Mesothelial cell of epicardium (in vitro differentiated cells): ENCODE data around the gene L3MBTL3. TPM values are rescaled to one million over a fixed set of nuclear protein-coding genes. Genes with fewer than 3 reads are reported as not detected.

Experiments used
- DNase-seq, 2 experiments: peaks; one replicate each; pipeline ENCODE4 v3.0.0; 2021; ENCODE audit warnings: low spot score in 2 of 2; ENCODE audit not compliant: unreplicated experiment in 2 of 2
- H3K27ac Mint-ChIP-seq: 2 replicates; pipeline ENCODE4 v1.8.0; 2021; ENCODE audit warnings: mixed read lengths
- H3K27me3 Mint-ChIP-seq: 2 replicates; pipeline ENCODE4 v1.8.0; 2021; ENCODE audit warnings: low read depth, mixed read lengths
- H3K36me3 Mint-ChIP-seq: 2 replicates; pipeline ENCODE4 v1.8.0; 2021; ENCODE audit warnings: mixed read lengths
- H3K4me1 Mint-ChIP-seq: 2 replicates; pipeline ENCODE4 v1.8.0; 2021; ENCODE audit warnings: mixed read lengths
- H3K4me3 Mint-ChIP-seq: 2 replicates; pipeline ENCODE4 v1.8.0; 2021; ENCODE audit warnings: mild to moderate bottlenecking, moderate library complexity, mixed read lengths
- H3K9me3 Mint-ChIP-seq: 2 replicates; pipeline ENCODE4 v1.8.0; 2021; ENCODE audit warnings: mixed read lengths
- CTCF ChIP-seq: fragments of 200-600 bp; sonication (generic); IDR thresholded peaks from one replicate; pipeline ENCODE4 v1.5.0; 2021; ENCODE audit warnings: antibody characterized with exemption; ENCODE audit not compliant: unreplicated experiment
- total RNA-seq: library from RNA; stranded (reverse); gene quantifications from 3 replicates; pipeline ENCODE4 v1.2.1, GENCODE V29; 2021

L3MBTL3 gene
- total RNA-seq, 1 donor from 2014 or later: 35.8 TPM

DNA sequence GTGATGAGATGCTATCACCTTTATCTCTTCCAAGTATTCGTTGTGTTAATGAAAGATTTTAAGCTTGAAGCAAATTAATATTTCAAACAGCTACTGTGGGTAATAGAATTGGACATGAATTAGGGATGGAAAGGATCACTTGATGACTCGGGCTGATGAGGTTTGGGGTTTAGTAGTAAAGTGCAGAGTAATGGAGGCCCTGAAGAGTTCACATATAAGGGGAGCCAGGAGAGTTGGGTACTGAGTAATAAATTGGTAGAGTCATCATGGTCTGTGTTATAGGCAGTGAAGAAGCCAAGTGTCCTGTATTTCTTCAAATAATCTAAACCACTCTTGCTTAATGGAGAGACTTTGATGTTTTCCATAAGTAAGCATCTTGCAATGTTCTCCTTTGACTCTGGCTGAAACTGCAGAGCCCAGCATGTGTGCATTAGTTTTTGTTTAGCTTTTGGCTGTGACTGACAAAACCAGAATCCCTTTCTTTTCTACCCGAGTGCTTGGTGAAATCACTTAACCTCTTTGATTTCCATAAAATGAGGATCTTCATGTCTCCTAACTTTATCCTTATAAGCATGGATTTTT is 57.6 kb downstream of the L3MBTL3 start:
- H3K4me3 Mint-ChIP-seq: no peak overlapping the region
- TF ChIP-seq CTCF: no peak
- no peaks in the 10 kb centered on the region for H3K4me1 Mint-ChIP-seq
- H3K36me3 Mint-ChIP-seq: peaks cover 25% of the 10 kb centered on the region
- no peak for DNase-seq
- H3K27ac Mint-ChIP-seq: no peak overlapping the region
- H3K27me3 Mint-ChIP-seq: no peaks in the 10 kb centered on the region
- H3K9me3 Mint-ChIP-seq: no peaks in the 10 kb centered on the region

DNA sequence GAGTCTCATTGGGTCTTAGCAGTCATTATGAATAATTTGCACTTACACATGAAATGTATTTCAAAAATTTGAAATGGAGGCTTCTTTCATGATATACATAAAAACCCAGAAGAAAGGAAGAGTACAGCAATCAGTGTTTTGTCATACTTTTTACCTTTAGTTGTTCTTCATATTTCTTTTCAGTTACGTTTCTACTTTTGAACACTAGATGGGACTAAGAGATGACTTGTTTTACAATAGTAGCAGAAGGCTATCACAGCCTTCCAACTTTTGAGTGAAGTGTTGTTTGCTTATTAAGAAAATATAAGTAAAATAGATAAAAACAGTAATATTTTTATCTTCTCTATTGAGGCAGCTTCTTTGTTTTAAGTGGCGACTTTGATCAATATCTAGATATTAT is 58.1 kb downstream of the L3MBTL3 start:
- Mint-ChIP-seq H3K4me1 (no peaks in the 10 kb centered on the region), H3K36me3 (peaks cover 25% of the 10 kb centered on the region), H3K27ac (no peak overlapping the region), H3K9me3 (no peaks in the 10 kb centered on the region), H3K27me3 (no peaks in the 10 kb centered on the region), H3K4me3 (no peak overlapping the region)
- no peak for TF ChIP-seq CTCF
- no peak for DNase-seq

DNA sequence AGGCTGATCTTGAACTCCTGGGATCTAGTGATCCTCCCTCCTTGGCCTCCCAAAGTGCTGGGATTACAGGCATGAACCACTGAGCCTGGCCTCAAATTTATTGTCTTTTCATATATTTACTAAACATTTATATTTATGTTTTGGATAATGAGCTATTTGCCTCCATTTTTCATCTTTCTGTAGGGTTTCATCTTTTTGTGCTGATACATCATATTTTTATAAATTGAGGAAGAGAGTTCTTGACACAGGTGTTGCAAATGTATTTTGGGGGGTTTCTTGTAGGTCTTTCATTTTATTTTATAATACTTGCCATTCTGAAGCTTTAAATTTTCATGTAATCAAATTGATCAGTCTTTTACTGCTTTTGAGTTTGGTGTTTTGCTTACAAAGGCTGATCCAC is 72.4 kb downstream of the L3MBTL3 start:
- peaks cover 6% of the 10 kb centered on the region for H3K4me1 Mint-ChIP-seq
- no peak for TF ChIP-seq CTCF
- H3K27me3 Mint-ChIP-seq: no peaks in the 10 kb centered on the region
- H3K9me3 Mint-ChIP-seq: peaks cover 4% of the 10 kb centered on the region
- H3K4me3 Mint-ChIP-seq: no peak overlapping the region
- no peak for DNase-seq
- no peak overlapping the region for H3K27ac Mint-ChIP-seq
- peaks cover 41% of the 10 kb centered on the region for H3K36me3 Mint-ChIP-seq

DNA sequence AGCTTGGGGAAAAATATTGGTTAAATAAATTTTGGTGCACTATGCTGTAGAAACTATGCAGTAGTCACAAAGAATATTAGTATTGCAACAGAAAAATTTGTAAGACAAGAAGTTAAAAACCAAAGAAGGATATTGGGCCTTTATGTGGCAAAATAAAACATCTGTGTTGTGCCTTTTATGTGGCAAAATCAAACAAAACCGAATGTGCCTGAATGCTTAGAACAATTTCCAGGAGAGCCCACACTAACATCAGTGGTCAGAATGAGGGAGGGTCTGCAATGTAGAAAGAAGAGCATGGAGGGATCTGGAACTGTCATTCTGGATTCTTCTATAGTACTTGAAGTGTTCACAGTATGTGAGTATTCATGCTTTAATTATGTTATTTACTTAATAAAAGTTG is 75.2 kb downstream of the L3MBTL3 start:
- Mint-ChIP-seq H3K4me3 (no peak overlapping the region), H3K27me3 (no peaks in the 10 kb centered on the region), H3K36me3 (peaks cover 56% of the 10 kb centered on the region), H3K9me3 (peaks cover 4% of the 10 kb centered on the region), H3K4me1 (no peaks in the 10 kb centered on the region), H3K27ac (no peak overlapping the region)
- DNase-seq: no peak
- TF ChIP-seq CTCF: no peak

GRCh38 chr6:130098317-130098716 is 79.9 kb downstream of the L3MBTL3 start:
- Mint-ChIP-seq H3K27ac (no peak overlapping the region), H3K4me1 (no peaks in the 10 kb centered on the region), H3K4me3 (no peak overlapping the region), H3K27me3 (no peaks in the 10 kb centered on the region), H3K36me3 (peaks cover 51% of the 10 kb centered on the region), H3K9me3 (peaks cover 11% of the 10 kb centered on the region)
- DNase-seq: no peak
- TF ChIP-seq CTCF: no peak

GRCh38 chr6:130099119-130099518 is 80.7 kb downstream of the L3MBTL3 start:
- Mint-ChIP-seq H3K27me3 (no peaks in the 10 kb centered on the region), H3K27ac (no peak overlapping the region), H3K4me3 (no peak overlapping the region), H3K4me1 (no peaks in the 10 kb centered on the region), H3K9me3 (peaks cover 11% of the 10 kb centered on the region), H3K36me3 (peaks cover 47% of the 10 kb centered on the region)
- DNase-seq: no peak
- no peak for TF ChIP-seq CTCF
